ENCODE data around the gene CYP51A1.
"Not testable (repeated sequence)": the region's sequence is repeated elsewhere in the genome, so short reads cannot be mapped to it uniquely, and the experiment has no call there.

Gene CYP51A1

DNA sequence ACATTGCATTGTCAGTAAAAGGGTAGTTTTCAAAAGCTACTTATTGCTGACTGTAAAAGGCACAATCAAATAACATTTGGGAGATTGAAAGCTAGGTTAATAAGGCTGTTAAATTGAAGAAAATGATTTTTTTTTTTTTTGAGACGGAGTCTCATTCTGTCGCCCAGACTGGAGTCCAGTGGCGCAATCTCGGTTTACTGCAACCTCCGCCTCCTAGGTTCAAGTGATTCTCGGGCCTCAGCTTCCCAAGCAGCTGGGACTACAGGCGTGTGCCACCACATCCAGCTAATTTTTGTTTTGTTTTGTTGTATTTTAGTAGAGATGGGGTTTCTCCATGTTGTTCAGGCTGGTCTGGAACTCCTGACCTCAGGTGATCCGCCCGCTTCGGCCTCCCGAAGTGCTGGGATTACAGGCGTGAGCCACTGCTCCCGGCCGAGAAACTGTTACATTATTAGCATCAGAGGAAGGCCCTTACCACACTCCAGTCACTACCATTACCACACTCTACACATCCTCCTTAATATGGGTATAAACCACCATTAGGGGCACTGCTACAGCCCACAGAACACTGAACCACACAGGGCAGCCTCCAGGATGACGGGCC lies 1.0 kb downstream of the CYP51A1 start:
- DNase-seq, result peak; percentile 25

- DNase-seq, result no peak
Measured at GRCh38 chr7:92131764-92132330, 2.4 kb downstream of the CYP51A1 start.

GRCh38 chr7:92131093-92131492 lies 3.2 kb downstream of the CYP51A1 start:
- DNase-seq, result no peak

DNA sequence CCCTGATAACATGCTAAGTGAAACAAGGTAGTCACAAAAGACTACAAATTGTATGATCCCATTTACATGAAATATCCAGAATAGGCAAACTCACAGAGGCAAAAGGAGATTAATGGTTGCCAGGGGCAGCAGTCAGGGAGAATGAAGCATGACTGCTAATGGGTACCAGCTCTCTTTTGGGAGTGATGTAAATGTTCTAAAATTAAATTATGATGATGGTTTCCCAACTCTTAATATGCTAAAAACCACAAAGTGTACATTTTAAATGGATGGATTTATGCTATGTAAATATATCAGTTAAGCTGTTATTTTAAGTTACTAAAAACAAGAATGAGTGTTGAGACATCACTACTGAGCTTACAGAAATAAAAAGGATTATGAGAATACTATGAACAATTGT lies 12.6 kb downstream of the CYP51A1 start:
- no peak for DNase-seq

GRCh38 chr7:92119213-92119759 lies 15.0 kb downstream of the CYP51A1 start:
- DNase-seq, result no peak

DNA sequence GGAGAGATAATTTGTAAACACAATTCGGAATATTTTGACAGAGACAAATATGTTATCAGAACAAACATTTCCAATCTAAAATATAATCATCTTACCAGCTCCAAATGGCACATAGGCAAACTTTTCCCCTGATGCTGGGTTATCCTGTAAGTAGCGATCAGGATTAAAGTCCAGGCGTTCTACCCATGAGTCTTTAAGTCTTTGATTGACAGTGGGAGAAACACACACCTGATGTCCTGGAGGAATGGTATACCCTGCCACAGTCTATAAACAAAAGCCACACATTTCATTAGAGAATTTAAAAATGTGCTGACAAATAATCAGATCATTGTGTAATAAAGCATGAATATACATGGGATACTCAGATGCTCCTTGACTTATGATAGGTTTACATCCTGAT lies 17.3 kb downstream of the CYP51A1 start:
- no peak for DNase-seq

DNA sequence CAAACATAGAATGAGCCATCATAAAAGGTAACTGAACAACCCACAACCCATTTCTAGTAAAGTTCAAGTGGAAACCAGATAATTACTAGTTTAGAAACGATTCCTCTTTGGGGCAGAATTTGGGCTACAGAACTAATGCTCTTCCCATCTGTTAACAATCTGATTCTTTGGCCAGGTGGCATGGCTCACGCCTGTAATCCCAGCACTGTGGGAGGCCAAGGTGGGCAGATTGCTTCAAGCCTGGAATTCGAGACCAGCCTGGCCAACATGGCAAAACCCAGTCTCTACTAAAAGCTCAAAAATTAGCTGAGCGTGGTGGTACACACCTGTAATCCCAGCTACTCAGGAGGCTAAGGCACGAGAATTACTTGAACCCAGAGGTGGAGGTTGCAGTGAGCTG lies 18.5 kb downstream of the CYP51A1 start:
- no peak for DNase-seq

- DNase-seq, result no peak
Measured at GRCh38 chr7:92110857-92111256, 23.4 kb downstream of the CYP51A1 start.

- DNase-seq, result no peak
Measured at GRCh38 chr7:92108821-92109220, 25.5 kb downstream of the CYP51A1 start.

GRCh38 chr7:92102862-92103261 lies 31.4 kb downstream of the CYP51A1 start:
- DNase-seq, result not testable (repeated sequence)

DNA sequence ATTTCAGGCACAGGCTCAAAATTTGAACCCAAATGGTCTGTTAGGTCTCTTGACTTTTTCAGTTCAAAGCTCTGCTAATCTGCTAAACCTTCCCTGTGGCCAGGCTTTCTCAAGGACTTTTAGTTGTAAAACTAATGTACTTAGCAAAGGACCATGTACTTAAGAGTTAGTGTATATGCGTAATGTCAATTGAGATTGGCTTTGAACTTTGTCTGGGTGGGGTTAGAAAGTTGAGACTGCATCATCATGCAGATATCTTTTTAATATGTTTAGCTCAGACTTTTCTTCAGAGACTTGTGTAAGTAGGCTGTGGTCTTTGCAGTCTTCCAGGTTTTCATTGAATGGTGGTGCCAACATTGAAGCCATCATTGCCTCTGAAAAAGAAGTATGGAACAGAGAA lies 33.7 kb downstream of the CYP51A1 start:
- no peak for DNase-seq

DNA sequence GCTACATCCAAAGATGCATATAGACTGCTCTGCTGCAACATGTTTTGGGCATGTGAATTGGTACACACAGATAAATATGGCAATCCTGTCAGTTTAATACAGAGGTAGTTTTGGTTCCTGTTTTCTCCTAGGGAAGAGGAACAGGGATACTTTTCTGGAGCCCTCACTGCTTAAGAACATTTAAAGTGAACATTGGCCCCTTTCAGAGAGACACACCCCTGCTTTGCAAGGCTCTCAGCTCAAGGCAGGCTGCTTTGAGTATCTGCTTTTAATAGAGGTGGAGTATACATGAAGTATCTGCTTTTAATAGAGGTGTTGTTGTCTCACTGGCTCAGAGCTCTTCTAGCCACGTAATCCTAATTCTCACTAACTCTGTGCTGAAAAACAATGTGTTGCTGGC lies 38.9 kb downstream of the CYP51A1 start:
- DNase-seq, result no peak

- DNase-seq, result no peak
Measured at GRCh38 chr7:92092210-92092609, 42.1 kb downstream of the CYP51A1 start.

DNA sequence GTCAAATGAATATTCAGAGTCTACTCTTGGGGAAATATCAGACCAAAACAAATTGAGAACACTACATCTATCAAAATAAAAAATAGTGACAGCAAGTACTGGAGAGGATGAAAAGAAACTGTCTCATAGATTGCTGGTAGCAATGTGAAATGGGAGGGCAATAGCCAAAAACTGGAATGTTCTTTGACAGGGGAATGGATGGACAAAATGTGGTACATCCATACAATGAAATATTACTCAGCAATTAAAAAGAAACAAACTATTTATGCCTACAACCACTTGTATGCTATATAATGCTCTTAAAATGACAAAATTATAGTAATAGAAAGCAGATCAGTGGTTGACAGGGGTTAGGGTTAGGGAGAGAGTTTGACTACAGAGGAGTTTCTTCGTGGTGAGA lies 46.0 kb downstream of the CYP51A1 start:
- no peak for DNase-seq

GRCh38 chr7:92083922-92084321 lies 50.4 kb downstream of the CYP51A1 start:
- not testable (repeated sequence) for DNase-seq

- DNase-seq, result no peak
Measured at GRCh38 chr7:92076509-92076908, 57.8 kb downstream of the CYP51A1 start.

DNA sequence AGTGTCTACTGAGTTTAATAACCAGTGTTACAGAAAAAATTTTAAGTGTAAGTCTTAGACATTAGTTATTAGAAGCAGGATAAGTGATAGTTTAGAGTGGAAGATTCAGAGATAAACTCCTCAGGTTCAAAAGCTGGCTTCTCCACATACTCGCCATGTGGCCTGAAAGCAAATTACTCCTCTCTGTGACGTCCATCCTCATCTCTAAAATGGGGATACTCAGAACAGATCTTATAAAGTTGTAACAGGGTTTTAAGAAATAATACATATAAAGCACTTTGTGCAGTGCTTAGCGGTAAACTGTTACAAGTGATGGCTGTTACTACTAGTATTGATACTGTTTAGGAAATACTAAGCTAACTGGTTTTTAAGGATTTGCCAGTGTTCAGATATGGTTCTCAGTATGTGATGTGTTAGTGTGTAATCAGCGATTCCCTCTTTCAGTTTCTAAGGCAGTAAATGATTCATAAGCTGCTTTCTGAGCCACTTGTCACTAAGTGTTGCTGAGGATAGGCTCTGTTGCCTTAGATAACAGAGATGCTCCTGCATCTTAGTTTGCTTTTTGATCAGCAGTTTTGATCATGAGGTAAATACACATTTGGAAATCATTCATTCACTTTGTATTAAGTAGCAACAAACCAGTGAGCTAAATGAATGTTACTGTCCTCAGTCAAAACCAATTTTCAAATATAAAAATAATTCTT lies 58.7 kb downstream of the CYP51A1 start:
- DNase-seq, result no peak

DNA sequence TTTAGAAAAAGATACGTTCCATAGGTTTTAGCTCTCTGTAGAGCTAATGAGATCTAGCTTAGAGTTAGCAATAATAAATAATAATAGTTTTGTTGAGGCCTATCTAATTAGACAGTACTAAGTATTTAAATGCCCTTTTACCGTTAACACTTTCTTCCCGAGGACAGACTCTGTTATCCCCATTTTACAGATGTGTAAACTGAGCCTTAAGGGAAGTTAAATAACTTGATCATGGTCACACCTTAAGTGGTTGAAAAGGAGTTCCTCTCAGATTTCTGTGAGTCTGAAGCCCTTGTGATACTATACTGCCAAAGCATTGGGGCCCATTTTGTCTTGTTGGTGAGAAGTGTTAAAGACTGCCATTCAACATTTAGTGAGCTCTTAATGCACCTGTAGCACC lies 61.6 kb downstream of the CYP51A1 start:
- no peak for DNase-seq

- no peak for DNase-seq
Measured at GRCh38 chr7:92072121-92072520, 62.2 kb downstream of the CYP51A1 start.

DNA sequence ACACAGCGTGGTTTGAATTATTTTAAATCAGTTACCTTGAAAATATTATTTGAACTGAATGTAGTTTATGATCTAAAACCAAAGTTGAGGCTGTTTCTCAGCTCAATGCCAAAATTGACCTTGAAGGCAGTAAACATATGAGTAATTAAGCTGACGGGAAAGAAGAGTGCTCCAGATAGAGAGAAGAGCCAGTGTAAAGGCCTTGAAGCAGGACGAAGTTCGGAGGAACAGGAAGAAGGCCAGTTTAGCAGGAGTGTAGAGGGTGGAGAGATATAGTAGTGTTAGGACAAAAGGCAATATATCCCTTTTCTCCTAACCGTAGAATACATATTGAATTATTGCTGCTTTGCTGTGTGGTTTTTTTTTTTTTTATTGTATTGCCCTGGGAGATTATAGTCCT lies 63.2 kb downstream of the CYP51A1 start:
- DNase-seq, result no peak

DNA sequence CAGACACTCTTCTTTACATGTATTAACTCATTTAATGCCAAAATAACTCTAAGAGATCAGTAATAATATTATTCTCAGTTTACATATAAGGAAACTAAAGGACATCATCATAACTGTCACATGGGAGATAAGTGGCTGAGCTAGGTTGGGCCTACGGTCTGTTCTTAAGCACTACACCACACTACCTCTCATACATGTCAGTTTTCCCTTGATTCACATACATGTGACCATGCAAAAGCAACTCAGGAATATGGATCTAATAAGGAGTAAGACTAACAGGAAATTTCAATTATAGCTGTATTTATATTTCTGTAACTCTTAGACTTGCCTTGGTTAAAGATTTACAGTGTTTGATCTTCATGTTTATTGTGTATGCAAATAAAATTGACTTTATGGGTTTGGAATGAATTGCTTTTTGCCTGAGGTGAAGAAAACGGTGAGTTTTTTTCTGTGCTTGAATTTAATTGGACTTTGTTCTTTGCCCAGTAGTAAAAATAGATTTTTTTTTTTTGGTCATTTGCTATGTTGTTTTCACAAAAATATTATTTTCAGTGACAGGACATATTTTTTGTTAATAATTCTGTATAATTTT lies 69.7 kb downstream of the CYP51A1 start:
- no peak for DNase-seq

Measured in right kidney (tissue), 1 donor.